A549 (cell line): Measurements from ENCODE around the gene USF1. TPM values are rescaled to one million over a fixed set of nuclear protein-coding genes. Genes with fewer than 3 reads are reported as not detected.

ENCODE experiments used
- ATAC-seq, 2 experiments: fragments of 200-7000 bp in 1 of 2; fragments of >200 bp in 1 of 2; cut with Nextera tagmentation in 1 of 2; cut with Tn5 transposase in 1 of 2; 3 replicates each; pipeline versions ENCODE4 v1.8.0 to v1.9.1; 2018 to 2020; ENCODE audit warnings: mild to moderate bottlenecking in 1 of 2, moderate library complexity in 1 of 2
- CTCF ChIA-PET: fragments of 300-600 bp; sonication (Branson Sonifier 250); formaldehyde crosslinking; extraction: SDS; loops from one replicate; lab custom pipeline; 2021; ENCODE audit warnings: antibody characterized with exemption, inconsistent platforms; lab: Yijun Ruan, JAX
- POLR2A ChIA-PET: fragments of 350-600 bp; formaldehyde crosslinking; extraction: SDS; loops from one replicate; lab custom pipeline; 2021; ENCODE audit warnings: antibody characterized with exemption, inconsistent platforms; lab: Yijun Ruan, JAX
- DNase-seq, 2 experiments: peaks; one replicate each; pipeline versions ENCODE4 v3.0.0 to v3.0.0-alpha.2; 2011 to 2016; ENCODE audit warnings: low read depth in 1 of 2, low spot score in 1 of 2
- FAIRE-seq: peaks from 2 replicates; lab custom pipeline; 2011; peaks lifted over from hg19 to GRCh38; lab: Jason Lieb, UNC
- H3K27ac ChIP-seq, 2 experiments: fragments of >200 bp; sonication (Bioruptor Twin); formaldehyde crosslinking; 3 replicates each; pipeline ENCODE4 v1.5.1; 2016 to 2017
- H3K4me1 ChIP-seq: fragments of >200 bp; sonication (Bioruptor Twin); formaldehyde crosslinking; 3 replicates; pipeline ENCODE4 v1.6.1; 2016
- H3K4me2 ChIP-seq: fragments of >200 bp; sonication (Bioruptor Twin); formaldehyde crosslinking; 3 replicates; pipeline ENCODE4 v1.6.1; 2016
- H3K4me3 ChIP-seq: fragments of >200 bp; sonication (Bioruptor Twin); formaldehyde crosslinking; 3 replicates; pipeline ENCODE4 v1.5.1; 2016
- H3K9me3 ChIP-seq: fragments of >200 bp; sonication (Bioruptor Twin); formaldehyde crosslinking; 3 replicates; pipeline ENCODE4 v1.6.1; 2016
- ATOH8 ChIP-seq: fragments of 250-450 bp; sonication (Bioruptor Pico); IDR thresholded peaks from 2 replicates; pipeline ENCODE4 v1.5.0; 2020; ENCODE audit warnings: low read depth, mild to moderate bottlenecking, moderate library complexity
- CBX2 ChIP-seq: fragments of 200-600 bp; sonication (generic); IDR thresholded peaks from 2 replicates; pipeline ENCODE4 v1.6.1; 2016; ENCODE audit warnings: low read depth, mild to moderate bottlenecking, borderline replicate concordance
- E2F6 ChIP-seq: IDR thresholded peaks from 2 replicates; pipeline ENCODE4 v1.6.1; 2012; ENCODE audit warnings: low read depth, borderline replicate concordance
- EP300 ChIP-seq, 2 experiments: fragments of >200 bp; sonication (Bioruptor Twin); formaldehyde crosslinking; IDR thresholded peaks; 2 replicates in 1 of 2; 3 replicates in 1 of 2; pipeline ENCODE4 v1.6.1; 2016 to 2017
- FOSB ChIP-seq: fragments of 250-450 bp; sonication (Bioruptor Pico); IDR thresholded peaks from 2 replicates; pipeline ENCODE4 v1.5.0; 2020; ENCODE audit warnings: mild to moderate bottlenecking, moderate library complexity
- GATA3 ChIP-seq: IDR thresholded peaks from 2 replicates; pipeline ENCODE4 v1.6.1; 2012; ENCODE audit warnings: borderline replicate concordance
- HES2 ChIP-seq: fragments of >200 bp; sonication (Bioruptor Twin); formaldehyde crosslinking; IDR thresholded peaks from 2 replicates; pipeline ENCODE4 v1.6.1; 2016
- HOXB5 ChIP-seq: fragments of 250-450 bp; sonication (Bioruptor Pico); IDR thresholded peaks from 2 replicates; pipeline ENCODE4 v1.5.0; 2020; ENCODE audit warnings: mild to moderate bottlenecking, moderate library complexity
- JUN ChIP-seq, 2 experiments: fragments of >200 bp; sonication (Bioruptor Twin); formaldehyde crosslinking; IDR thresholded peaks; 2 replicates in 1 of 2; 3 replicates in 1 of 2; pipeline ENCODE4 v1.6.1; 2016 to 2017
- MAFK ChIP-seq: fragments of 450-650 bp; IDR thresholded peaks from 2 replicates; pipeline ENCODE4 v1.6.1; 2014; ENCODE audit not compliant: partially characterized antibody
- PBX3 ChIP-seq: IDR thresholded peaks from 2 replicates; pipeline ENCODE4 v1.6.1; 2012
- PHF8 ChIP-seq: fragments of 200-600 bp; sonication (generic); IDR thresholded peaks from 2 replicates; pipeline ENCODE4 v1.6.1; 2016; ENCODE audit warnings: low read depth, mild to moderate bottlenecking, antibody characterized with exemption, moderate library complexity, borderline replicate concordance
- POLR2A ChIP-seq: IDR thresholded peaks from 2 replicates; pipeline ENCODE4 v1.6.1; 2012; ENCODE audit warnings: mild to moderate bottlenecking, low read length
- POLR2AphosphoS2 ChIP-seq: conservative IDR thresholded peaks from 2 replicates; pipeline ENCODE4 v1.6.1; 2012; ENCODE audit warnings: low read length, improper control_type of control experiment, inconsistent platforms
- SREBF2 ChIP-seq: fragments of 450-650 bp; IDR thresholded peaks from 2 replicates; pipeline ENCODE4 v1.6.1; 2014; ENCODE audit warnings: mild to moderate bottlenecking, moderate library complexity
- TFCP2L1 ChIP-seq: fragments of 250-450 bp; sonication (Bioruptor Pico); IDR thresholded peaks from 2 replicates; pipeline ENCODE4 v1.5.0; 2021; ENCODE audit warnings: mild to moderate bottlenecking
- USF2 ChIP-seq: fragments of 450-650 bp; IDR thresholded peaks from 2 replicates; pipeline ENCODE4 v1.6.1; 2014; ENCODE audit warnings: antibody characterized with exemption
- ZNF302 ChIP-seq: fragments of 250-450 bp; sonication (Bioruptor Pico); IDR thresholded peaks from 2 replicates; pipeline ENCODE4 v1.9.0; 2021; ENCODE audit warnings: inconsistent platforms, mild to moderate bottlenecking, moderate library complexity
- ZSCAN20 ChIP-seq: fragments of 250-450 bp; sonication (Bioruptor Pico); IDR thresholded peaks from 2 replicates; pipeline ENCODE4 v1.8.0; 2022; ENCODE audit warnings: mild to moderate bottlenecking, moderate library complexity
- polyA plus RNA-seq, 4 experiments: library from polyadenylated mRNA; depleted of rRNA in 3 of 4; stranded (reverse); fragments of >200 nt; fragmentation: RNase III in 1 of 4; extraction: RNeasy Plus Mini Kit Qiagen cat#74134 plus additional on column Dnase treatment in 1 of 4; gene quantifications; 2 replicates in 3 of 4; 3 replicates in 1 of 4; pipeline ENCODE4 v1.2.3, GENCODE V29; 2011 to 2017
- TF ChIP-seq, protein P1 (sequence below): fragments of 250-450 bp; sonication (Bioruptor Pico); IDR thresholded peaks from 2 replicates; pipeline ENCODE4 v1.5.0; 2021; ENCODE audit warnings: mild to moderate bottlenecking, moderate library complexity, borderline replicate concordance
- TF ChIP-seq, protein P2 (sequence below): fragments of 150-350 bp; IDR thresholded peaks from 2 replicates; pipeline ENCODE4 v1.6.1; 2014; ENCODE audit warnings: low read depth, mild to moderate bottlenecking, low read length

Gene USF1
- polyA plus RNA-seq, 2 of the 4 experiments (the other 2 are of a cell fraction): 35.5 to 60.5 TPM

DNA sequence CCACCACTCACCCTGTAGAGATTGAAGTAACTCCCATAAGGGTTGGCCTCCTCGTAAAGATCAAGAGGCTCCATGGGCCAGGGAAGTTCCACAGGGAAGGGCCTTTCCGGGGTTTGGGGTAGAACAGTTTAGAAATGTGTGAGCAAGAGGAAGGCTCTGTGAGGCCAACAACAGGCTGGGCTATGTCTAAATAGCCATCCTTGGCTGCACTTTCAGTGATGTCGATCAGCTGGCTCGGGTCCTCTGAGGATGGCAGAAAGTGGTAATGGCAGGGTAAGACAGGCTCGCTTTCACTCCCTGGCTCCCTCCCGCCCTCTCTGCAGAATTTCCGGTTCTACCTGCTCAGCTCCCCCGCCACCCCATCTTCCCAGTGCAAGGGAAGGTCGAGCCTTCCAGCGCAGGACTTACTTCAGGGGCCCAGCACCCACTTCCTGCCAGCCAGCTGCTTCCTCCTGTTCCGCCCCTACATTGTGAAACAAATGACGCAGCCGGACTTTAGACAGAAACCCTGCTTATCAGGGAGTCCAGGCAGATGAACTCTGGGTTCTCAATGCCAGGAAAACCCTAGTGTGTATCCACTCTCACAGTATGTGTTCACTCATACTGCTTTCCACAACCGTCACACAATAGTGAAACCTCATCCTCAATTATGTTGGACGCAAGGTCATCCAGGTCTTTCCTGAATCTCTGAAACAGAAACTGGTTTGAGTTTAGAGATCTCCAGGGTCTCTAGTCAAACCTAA is 32.1 kb downstream of the USF1 start (continued):
- peak; percentile 4; the same call in 1 of the 2 replicates for TF ChIP-seq HES2
- TF ChIP-seq EP300 (IDR thresholded peaks at IDR 0.05): peak in 1 of 2 experiments; percentile 68; a peak in 2 of 5 replicates
- 0 out of 2 replicates have a peak, but pooled peaks have one; percentile 24 for TF ChIP-seq PHF8
- peak; percentile 65 to 85; a peak in 4 of 5 replicates for TF ChIP-seq JUN (IDR thresholded peaks at IDR 0.05)

GRCh38 chr1:161013131-161013487 is 32.7 kb downstream of the USF1 start:
- no peak for TF ChIP-seq POLR2A
- no peak for TF ChIP-seq ZNF302
- no peak for TF ChIP-seq POLR2AphosphoS2
- TF ChIP-seq HOXB5 (CRISPR knock-in tag): no peak
- no peak for TF ChIP-seq SREBF2
- no peak for TF ChIP-seq ZSCAN20 (CRISPR knock-in tag)
- TF ChIP-seq USF2: no peak
- no peak for TF ChIP-seq CBX2
- TF ChIP-seq ATOH8: no peak
- TF ChIP-seq FOSB (CRISPR knock-in tag): no peak
- TF ChIP-seq, protein P1, sequence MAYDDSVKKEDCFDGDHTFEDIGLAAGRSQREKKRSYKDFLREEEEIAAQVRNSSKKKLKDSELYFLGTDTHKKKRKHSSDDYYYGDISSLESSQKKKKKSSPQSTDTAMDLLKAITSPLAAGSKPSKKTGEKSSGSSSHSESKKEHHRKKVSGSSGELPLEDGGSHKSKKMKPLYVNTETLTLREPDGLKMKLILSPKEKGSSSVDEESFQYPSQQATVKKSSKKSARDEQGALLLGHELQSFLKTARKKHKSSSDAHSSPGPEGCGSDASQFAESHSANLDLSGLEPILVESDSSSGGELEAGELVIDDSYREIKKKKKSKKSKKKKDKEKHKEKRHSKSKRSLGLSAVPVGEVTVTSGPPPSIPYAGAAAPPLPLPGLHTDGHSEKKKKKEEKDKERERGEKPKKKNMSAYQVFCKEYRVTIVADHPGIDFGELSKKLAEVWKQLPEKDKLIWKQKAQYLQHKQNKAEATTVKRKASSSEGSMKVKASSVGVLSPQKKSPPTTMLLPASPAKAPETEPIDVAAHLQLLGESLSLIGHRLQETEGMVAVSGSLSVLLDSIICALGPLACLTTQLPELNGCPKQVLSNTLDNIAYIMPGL (CRISPR knock-in tag): no peak
- TF ChIP-seq GATA3: no peak
- TF ChIP-seq, protein P2, sequence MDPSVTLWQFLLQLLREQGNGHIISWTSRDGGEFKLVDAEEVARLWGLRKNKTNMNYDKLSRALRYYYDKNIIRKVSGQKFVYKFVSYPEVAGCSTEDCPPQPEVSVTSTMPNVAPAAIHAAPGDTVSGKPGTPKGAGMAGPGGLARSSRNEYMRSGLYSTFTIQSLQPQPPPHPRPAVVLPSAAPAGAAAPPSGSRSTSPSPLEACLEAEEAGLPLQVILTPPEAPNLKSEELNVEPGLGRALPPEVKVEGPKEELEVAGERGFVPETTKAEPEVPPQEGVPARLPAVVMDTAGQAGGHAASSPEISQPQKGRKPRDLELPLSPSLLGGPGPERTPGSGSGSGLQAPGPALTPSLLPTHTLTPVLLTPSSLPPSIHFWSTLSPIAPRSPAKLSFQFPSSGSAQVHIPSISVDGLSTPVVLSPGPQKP: no peak
- TF ChIP-seq TFCP2L1 (CRISPR knock-in tag): no peak
- TF ChIP-seq MAFK: no peak
- no peak for TF ChIP-seq E2F6
- TF ChIP-seq PBX3: no peak
- TF ChIP-seq, all 56 proteins: peak for 0
- DNase-seq (no peak), FAIRE-seq (no peak), ATAC-seq (peak; percentile 26 to 44; a peak in 4 of 6 replicates)
- peak overlapping the region; percentile 31 for H3K4me3 ChIP-seq
- peak overlapping the region; percentile 83 to 92 for H3K27ac ChIP-seq
- POLR2A ChIA-PET: interaction anchor here (0.7 to 1.5 kb wide), 5 partner anchors 11 to 120 kb away, joined by 3 to 9 read pairs (median 4); partner anchors contain the start of genes DEDD and USF1
- peaks cover 66% of the 10 kb centered on the region for H3K4me1 ChIP-seq
- H3K9me3 ChIP-seq: no peaks in the 10 kb centered on the region
- peak overlapping the region; percentile 84 for H3K4me2 ChIP-seq
- CTCF ChIA-PET: interaction anchor here (1.0 to 5.9 kb wide), 5 partner anchors 13 to 128 kb away, joined by 3 to 31 read pairs (median 3); partner anchors contain the start of gene KLHDC9
